ENCODE results near the gene EIF4E1B.

- TF ChIP-seq CTCF (conservative IDR thresholded peaks at IDR 0.05; ENCODE audit: low read depth, low read length) (no peak), EZH2 (IDR thresholded peaks at IDR 0.05; ENCODE audit: borderline replicate concordance, low read depth, low read length, poor library complexity, severe bottlenecking) (no peak)
These were observed 28.5 kb downstream of the EIF4E1B start for GRCh38 chr5:176658817-176659511.
